HT-29 (cell line): ENCODE measurements around the gene TMSB10. TPM values are rescaled to one million over a fixed set of nuclear protein-coding genes. Genes with fewer than 3 reads are reported as not detected.

Source experiments
- DNase-seq: peaks from one replicate; pipeline ENCODE4 v3.0.0-alpha.2; 2015; ENCODE audit warnings: low spot score
- total RNA-seq: library from RNA; depleted of rRNA; stranded (reverse); fragments of >200 nt; shearing (Covaris generic); gene quantifications from 2 replicates; pipeline ENCODE4 v1.2.3, GENCODE V29; 2014

TMSB10 gene
- total RNA-seq, 1 experiment from 2014 or later: 4,823 TPM

DNA sequence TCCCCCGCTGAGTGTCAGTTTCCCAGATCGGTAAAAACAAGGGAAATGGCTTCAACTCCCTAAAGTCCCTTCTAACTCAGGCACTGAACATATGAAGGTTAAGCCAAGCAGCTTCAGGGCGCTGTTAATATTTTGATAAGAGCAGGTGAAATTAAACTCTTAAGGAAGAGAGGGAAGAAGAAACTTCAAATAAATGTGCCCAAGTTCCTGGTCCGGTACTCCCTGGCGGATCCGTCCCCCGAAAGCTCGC, 25.1 kb upstream of the TMSB10 start:
- DNase-seq: no peak

DNA sequence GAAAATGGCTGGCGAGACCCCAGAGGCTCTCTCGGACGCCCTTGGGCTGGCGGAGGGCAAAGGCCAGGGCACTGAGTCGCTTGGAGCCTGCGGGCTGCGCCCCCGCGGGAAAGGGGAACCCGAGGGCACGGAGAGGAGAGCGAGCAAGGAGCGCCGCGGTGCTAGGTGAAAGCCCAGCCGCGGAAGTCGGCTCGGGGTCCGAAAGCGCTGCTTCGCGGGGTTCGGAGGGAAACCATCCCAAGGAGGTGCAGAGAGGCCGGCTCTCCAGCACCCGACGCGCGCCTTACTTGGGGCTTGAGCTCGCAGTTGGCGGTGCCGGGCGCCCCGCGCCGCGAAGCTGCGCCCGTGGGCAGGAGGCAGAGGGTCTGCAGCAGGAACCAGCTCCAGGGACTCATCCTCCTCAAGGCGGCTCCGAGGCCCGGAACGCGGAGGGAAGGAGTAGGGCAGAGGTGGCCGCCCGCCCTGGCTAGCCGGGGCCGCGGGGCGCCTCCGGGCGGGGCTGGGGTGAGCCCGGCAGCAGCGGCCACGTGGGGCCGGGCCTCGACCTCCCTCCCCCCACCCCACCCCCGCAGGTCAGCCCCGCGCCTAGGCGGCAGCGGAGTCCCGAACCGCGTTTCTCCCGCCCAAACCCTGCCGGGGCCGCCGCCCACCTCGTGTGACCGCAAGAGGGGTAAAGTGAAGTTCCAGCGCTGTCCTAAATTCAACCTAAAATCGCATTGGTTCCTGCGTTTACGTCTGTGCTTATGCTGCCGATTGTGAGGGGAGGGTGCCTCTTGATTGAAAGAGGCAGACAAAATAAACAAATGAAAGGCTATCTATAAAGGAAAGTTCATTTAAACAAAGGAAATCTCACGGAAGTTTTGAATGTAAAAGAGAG, 24.6 kb upstream of the TMSB10 start, which contains the start of gene TRABD2A:
TRABD2A (minus strand) TSS at position 440 of the 877 bp plus-strand sequence; CDS start at position 395, 45 bp downstream.
- no peak for DNase-seq

DNA sequence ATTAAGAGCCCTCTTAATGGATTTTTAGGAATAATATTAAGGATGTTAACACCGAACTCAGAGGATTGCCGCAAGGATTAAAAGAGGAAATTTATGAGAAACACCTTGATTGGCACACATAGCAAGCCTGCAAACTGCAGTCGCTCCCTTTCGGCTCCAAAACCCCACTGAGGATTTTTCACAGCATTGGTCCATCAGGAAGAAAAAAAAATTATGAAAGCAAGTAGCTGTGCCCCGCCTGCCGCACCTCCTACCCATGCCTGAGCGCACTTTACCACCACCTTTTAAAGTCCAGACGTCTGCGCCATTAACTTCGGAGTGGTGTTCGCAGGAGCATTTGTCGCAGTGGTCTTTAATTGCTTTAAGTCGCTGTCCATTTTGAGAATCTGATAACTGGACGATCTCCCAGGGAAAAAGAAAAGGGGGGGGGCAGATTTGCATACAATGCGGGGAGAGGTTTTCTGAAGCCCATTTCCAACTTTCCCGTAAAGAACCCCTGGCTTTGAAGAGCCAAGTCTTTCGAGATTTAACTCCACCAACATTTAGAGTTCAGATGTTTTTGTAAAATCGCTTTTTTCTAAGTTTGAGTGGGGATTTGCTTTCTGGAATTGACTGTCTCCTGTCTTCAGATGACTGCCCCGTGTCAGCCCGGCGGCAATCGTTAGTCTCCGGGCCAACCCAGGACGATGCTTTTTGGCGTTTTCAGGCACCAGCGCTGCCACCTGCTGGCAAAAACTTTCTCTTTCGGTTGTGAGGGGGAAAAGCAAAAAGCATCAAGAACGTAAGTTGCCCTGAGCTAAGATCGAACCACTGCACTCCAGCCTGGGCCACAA, 23.7 kb upstream of the TMSB10 start:
- DNase-seq: peak; percentile 87

DNA sequence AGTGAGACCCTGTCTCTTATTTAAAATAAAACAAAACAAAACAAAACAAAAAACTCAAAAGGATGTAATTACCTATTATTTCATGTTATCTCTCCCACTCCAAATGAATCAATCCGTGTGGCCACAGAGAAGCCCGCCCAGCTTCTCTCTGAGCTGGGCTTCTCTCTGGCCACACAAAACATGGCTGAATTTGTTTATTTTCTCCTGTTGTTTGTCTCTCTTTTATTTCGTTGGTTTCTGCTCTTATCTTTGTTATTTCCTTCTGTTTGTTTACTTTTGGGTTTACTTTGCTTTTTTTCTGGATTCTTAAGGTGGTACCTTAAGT, 23.1 kb upstream of the TMSB10 start:
- no peak for DNase-seq

DNA sequence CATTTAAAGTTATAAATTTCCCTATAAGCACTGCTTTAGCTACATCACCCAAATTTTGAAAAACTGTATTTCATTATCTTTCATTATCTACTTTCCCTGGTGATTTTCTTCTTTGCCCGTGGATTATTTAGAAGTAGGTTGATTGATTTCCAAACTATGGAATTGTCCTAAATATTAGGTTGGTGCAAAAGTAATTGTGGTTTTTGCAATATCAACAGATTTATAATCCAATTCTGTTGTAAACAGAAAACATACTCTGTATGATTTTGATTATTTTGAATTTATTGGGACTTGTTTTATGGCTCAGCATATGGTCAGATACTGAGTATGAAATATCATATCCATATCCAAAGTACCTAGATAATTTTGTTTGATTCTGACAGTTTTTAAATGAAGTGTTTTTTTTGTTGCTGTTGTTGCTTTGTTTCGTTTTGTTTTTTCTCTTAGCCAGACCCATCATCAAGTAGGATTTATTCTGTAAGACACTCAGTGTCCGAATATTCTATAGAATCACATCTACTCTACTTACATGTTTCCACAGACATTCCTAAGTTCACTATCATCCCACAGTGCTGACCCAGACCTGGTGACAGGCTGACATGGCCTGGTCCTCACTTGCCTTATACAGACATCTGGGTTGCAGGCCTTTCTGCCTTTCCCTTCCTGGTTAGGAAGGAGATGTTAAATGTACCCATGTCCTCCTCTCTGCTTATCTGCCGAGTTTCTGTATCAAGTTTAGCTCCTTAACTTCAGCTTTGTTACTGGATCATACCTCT, 22.5 kb upstream of the TMSB10 start:
- no peak for DNase-seq

DNA sequence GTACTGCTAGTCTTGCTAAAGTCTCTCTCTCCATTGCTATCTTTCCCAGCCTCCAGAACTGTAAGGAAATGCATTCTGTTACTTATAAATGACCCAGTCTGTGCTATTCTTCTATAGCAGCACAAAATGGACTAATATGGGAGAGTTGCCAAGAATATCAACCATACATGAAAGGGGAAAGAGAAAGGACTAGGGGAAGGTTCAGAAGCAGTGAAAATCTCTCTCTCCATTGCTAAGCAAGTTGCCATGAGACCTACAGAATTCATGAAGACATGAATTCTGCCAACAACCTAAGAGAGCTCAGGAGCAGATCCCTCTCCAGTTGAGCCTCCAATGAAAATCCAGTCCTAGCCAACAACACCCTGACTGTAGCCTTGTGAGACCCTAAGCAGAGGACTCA, 21.0 kb upstream of the TMSB10 start:
- DNase-seq: no peak

DNA sequence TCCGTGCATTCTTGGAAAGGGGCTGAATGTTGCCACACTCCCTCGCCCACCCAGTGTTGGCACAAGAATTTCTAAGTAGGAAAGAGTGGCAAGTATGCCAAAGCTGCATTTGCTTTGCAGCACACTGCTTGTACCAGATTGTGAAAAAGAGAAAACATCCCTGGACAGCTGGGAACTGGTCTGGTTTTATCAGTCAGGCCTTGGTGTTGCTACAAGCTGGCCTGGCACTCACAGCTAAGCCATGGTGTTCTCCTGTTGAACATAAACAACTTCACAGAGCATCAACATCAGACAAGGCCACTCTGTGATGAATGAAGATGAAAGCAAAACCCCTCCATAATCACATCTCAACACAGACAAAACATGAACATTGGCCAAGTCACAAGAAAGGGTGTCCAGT, 20.3 kb upstream of the TMSB10 start:
- no peak for DNase-seq

DNA sequence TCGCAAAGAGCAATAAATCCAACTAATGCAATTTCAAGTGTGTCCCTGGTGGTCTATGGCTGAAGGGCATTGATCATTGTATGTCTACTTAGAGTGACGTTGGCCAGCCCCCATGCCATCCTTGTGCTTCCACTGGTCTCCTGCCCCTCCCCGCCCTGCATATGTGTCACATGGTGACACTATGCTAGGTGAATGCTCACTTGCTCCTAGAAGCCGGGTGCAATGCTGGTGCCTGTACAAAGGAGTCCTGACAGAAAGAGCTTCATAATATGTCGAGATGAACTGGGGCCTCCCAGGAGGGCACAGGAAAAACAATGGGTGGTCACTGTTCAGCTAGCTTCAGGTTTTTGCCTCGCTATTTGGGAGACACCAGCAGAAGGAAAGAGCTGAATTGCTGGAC, 18.7 kb upstream of the TMSB10 start:
- DNase-seq: no peak

DNA sequence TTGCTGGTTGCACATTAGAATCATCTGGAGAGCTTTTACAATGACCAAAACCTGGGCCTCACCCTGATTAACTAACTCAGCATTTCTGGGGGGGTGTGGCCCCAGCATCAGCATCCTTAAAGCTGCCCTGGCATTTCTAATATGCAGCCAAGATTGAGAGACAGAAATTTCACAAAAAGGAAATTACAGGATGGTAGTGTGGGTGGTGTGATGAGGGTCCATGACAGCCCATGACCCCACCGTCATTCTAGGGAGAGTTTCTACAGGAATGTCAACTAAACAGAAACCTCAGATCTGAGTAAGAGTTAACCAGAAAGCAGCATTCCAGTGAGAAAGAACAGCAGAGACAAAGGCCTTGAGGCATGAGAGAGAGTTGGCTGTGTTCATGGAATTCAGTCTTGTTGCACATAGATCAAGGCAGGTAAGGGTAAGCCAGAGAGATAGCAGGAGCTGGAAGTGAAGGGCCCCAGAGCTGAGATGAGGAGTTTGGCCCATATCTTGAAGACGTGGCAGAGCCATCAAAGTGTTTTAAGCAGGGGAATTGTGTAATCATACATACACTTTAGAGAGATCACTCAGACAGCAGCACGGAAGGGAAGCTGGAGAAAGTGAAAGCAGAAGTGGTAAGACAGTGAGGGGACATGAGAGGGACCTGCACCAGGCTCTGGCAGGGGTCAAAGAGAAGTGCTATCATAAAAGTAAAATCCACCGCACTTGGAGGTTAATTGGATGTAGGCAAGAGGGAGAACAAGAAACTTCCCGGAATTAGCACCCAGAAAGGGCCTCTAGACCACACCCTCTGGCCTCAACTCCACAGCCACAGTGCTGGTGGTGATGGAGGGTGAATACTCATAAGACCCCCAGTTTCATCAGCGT, 16.8 kb upstream of the TMSB10 start:
- DNase-seq: no peak

DNA sequence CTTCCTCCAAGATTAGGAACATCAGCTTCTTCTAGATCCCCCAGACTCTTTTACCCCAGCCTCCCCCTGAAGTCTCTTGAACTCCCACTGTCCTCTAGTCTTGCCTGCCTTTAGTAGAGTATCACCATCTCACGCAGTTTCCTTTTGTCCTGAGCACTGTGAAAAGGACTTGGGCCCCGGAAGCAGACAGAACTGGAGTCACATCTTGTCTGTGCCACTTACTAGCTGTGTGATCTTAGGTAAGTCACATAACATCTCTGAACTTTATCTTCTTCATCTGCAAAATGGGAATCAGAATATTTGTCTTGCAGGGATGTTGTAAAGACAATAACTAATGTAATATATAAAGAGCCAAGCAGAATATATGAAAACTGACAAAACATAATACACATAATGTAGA, 16.1 kb upstream of the TMSB10 start:
- no peak for DNase-seq

DNA sequence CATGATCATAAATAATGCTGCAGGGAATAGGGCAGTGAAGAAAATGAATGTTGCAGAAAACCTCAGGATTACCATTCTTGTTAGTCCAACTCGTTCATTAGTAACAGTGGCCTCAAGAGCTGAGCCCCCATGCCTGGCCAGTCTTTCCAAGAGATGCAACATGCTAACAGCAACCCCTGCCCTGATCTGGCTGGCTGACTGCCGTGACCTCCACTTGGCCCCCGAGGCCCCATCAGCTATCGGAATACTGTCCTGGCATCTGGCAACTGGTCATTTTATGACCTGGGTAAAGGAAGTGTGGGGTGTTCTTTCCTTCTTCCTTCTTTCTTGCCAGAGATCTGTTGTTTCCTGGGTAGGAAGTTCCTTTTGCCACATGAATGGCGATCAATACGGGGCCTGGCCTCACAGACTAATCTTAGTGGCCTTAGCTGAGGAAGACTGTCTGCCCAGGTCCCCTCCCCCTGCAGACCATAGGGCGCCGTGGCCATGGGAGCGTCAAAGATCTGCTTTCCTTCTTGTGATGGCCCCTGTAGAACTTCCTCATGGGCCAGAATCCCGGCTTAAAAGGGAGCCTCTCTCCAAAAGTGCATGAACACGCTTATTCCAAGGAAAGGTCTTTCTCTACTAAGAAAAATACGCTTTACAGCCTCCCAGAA, 14.0 kb upstream of the TMSB10 start:
- DNase-seq: no peak

DNA sequence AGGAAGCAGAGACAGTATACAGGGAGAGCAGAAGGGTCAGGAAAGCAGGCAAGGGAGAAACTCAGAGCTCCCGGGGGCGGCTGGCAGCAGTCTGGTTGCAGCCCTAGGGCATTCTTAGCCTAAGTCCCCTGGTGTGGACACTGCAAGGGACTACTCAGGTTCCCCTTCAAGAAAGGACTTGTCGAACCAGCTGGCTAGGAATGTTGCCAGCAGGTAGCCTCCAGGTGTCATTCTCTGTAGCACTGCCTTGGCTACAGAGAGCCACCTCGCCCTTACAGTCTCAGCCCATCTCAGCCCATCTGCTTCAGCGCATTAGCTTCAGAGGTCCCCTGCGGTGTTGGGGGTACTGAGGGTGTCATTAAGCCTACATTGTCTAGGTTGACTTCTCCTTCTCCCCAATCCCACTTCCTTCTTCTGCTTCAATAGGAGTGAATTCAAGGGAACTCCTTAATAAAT, 11.3 kb upstream of the TMSB10 start:
- peak; percentile 28 for DNase-seq

DNA sequence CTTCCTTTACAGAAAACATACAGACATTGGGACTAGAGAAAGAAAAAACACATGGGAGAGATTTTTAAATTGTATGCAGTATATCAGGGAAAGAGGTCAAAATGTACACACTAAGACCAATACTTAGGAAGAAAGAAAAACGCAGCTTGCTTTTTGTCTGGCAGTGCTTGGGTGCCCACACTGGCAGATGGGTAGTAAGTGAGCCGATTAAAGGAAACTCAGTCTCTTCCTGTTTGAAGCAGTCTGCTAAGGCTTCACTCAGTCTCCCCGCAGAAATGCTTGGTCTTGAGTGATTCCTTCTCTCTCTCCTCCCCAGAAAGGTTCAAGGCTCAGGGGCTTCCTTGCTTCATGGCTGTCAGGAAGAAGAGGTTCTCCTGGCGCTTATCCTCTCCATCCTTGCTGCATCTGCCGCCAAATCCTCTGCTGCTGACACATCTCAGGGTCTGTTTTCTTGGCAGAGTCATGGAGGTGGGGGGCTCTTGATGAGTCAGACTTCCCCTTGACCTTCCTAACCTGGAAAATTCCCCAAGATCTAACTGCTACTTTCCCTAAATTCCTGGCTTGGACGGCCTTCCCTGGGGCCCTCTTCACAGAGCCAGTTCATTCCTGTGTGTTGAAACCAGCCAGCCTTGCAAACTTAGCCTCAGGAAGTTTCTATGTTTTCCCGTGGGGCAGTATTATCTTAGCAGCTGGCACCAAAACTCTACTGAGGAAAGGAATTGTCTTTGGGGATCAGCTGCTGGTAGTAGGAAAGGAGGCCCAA, 10.5 kb upstream of the TMSB10 start:
- DNase-seq: no peak

DNA sequence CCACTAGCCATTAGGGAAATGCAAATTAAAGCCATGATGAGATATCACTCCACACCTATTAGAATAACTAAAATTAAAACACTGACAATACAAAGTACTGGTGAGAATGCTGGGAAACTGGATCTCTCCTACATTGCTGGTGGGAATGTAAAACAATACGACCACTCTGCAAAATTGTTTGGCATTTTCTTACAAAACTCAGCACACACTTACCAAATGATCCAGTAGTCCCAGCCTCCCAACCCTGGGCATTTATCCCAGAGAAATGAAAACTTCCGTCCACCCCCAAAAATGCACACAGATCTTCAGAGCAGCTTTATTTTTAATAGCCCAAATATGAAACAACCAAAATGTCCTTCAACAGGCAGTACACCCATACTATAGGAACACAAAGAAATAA, 8.9 kb upstream of the TMSB10 start:
- no peak for DNase-seq

DNA sequence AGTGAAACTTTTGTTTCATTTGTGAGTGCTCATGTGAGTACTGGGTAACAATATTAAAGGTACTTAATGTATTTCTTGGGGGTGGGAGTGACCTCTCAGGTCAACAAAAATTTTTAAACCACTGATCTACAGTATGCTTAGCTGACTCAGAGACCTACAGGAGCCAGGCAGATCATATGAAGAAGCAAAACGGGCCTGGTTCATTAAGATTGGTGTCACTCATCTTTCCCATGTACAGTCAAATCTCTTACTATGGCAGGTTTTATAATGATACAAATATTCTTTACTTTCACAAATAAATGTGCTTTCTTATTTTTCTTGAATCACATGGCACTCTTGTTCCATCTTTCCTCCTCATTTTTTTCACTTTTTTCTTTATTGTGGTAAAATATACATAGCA, 7.7 kb upstream of the TMSB10 start:
- no peak for DNase-seq

DNA sequence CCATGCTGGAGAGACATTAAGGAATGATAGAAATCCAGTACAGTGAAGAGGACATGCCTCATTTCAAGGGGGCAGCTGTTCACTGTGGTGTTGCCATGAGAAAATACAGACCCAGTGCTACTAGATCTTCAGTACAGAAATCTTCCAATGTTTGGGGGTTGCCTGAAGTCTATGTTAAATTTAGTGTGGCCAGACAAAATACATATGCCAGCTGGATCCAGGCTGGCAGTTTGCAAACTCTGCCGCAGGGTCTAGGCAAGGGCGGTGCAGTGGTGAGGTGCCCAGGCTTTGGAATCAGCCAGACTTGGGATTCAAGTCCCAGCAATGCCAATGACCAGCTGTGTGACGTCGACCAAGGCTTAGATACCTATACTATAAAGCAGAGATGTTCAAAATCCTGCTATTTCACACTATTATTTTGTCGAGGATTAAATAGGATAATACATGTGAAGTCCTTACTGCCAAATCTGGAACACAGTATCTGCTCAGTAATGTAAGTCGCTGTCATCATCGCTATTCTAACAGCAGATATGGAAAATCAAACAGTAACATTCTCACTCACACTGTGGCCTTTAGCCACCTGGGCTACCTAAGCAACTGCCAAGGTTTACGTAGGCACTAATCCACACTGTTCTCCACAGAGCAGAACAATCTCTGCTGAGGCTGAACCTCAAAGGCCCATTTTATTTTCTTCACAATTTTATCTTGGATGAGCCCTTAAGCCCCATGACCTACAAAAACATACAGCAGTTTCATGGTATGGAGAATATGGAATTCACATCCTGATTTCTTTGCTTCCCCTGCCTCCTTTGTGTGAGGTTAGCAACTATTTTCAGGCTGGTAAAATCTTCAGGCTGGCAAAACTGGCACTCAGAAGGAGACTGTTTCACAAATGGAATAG, 5.9 kb upstream of the TMSB10 start:
- no peak for DNase-seq

DNA sequence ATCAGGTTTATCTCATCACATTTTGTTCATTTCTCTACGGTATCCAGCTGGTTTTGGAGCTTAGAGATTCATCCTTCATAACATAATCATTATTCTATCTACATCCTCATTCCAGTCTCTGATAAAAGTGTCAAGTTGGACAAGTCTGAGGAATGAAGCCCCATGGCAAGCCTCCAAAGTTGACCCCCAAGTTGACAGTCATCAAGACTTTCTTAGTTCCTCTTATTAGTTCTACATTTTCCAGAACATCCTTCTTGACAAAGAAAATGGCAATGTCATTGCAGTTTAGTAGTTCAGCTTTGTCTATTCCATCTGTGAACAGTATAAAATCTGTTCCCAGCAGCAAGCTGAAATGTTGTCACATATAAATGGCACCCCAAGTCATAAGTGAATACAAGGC, 4.5 kb upstream of the TMSB10 start:
- no peak for DNase-seq

DNA sequence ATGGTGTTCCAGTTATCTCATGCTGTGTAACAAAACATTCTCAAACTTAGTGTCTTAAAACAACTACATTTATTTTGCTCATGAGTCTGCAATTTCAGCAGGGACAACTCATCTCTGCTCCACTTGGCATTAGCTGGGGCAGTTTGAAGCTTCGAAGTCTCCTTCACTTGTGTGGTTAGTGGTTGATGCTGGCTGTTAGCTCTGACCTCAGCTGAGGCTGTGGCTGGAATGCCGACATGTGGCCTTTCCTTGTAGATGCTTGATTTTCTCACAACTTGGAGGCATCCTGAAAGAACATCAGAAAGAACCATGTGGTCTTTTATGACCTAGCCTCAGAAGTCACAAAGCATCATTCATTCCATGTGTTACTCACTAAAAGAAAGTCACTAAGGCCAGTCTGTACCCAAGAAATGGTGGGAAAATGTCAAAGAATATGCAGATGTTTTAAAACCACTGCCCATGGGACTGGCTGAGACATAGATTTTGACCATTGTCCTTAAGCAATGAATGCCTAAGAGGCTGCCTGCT, 3.8 kb upstream of the TMSB10 start:
- no peak for DNase-seq

DNA sequence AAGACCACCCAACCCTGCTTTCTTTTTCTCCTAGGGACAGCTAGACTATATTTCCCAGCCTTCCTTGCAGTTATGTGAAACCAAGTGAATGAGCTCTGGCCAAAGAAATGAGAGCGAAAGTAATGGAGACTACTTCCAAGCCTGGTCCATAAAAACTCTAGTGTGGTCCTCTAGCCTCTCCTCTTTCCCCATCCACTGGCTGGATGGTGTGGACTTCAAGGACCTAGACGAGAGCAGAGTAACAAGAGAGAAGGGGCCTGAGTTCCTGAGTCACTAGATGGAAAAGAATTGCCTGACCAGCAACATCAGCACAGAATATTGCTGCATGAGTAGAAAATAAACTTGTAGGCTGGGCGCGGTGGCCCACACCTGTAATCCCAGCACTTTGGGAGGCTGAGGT, 2.9 kb upstream of the TMSB10 start:
- no peak for DNase-seq
